ENCODE data around the gene SLC9B1.
"Not testable (repeated sequence)": the region's sequence is repeated elsewhere in the genome, so short reads cannot be mapped to it uniquely, and the experiment has no call there.

SLC9B1 gene

DNA sequence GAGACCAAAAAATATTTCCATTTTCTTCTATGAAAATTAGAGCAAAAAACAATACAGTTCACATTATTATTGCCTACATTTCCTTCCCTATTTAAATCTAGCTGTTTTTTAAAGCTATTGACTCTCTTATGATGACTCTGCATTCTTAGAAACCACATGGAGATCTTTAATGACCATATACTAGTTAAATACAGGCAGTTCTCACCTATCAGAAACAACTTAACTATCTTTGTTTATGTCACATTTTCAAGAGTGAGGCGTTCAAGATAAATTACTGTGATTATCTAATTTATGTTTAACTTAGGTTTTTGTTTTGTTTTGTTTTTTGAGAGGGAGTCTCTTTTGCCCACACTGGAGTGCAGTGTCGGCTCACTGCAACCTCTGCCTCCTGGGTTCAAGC, 147.7 kb downstream of the SLC9B1 start:
- no peak for DNase-seq

DNA sequence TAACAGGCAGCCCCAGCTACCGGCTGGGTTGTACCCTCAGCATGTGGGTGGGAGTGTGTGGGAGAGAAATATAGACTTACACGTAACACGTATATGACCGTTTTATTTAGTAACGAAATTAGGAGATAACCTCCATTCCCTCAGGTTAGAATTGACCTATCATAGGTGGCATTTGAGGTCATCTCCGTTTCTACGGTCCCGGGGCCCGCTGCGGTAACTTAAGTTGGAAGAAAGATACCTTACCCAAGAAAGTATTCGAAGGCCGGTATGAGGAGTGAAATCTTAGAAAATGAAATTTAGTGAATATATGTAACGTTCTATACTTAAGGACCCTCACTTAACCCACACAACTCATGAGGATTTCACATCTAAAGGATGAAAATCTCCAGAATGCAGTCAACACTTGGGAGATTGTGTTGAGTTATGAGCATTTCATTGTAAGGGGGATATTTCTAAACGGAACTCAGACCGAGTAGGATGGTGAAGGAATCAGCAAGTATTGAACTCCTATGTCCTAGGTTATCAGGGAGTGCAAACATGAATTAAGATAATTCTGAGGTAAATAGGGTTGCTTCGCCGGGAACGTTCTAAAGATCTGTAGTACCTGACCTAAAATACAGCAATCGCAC, 149.8 kb downstream of the SLC9B1 start:
- DNase-seq, result peak; percentile 31

DNA sequence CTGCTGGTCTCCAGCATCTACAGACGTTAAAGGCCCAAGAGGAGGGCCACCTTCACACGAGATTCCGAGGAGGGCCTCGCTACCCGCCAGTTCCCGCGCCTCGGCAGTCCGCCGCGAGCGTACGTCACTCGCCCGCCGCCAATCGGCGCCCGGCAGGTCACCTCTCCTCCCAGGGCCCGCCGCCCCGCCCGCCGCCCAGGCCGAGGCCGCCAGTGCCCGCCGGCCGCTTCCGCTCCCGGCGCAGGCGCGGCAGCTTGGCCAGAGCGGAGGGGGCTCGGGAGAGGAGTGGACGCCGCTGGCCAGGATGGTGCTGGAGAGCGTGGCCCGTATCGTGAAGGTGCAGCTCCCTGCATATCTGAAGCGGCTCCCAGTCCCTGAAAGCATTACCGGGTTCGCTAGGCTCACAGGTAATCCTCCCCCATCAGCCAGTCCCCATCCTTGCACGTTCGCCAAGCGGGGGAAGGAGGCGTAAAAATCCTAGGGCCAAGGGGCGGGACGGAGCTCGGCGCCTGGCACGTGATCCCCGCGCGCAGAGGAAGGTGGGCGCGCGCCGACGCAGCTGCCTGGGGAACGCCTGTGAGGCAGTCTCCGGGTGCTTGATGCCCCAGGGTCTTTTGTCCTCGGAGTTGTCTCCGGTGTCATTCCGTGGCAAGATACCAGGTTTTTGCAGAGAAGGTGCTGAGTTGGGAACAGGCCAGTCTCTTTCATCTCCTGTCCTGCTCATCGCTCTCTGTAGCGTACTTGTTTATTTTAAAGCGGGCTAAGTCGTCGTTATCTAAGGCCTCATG, 150.5 kb downstream of the SLC9B1 start, which contains the start of gene CISD2:
Gene CISD2 (plus strand): TSS at position 212 of the 788 bp plus-strand sequence. CDS start 93 bp downstream, at position 305.
- DNase-seq, result peak; percentile 86

DNA sequence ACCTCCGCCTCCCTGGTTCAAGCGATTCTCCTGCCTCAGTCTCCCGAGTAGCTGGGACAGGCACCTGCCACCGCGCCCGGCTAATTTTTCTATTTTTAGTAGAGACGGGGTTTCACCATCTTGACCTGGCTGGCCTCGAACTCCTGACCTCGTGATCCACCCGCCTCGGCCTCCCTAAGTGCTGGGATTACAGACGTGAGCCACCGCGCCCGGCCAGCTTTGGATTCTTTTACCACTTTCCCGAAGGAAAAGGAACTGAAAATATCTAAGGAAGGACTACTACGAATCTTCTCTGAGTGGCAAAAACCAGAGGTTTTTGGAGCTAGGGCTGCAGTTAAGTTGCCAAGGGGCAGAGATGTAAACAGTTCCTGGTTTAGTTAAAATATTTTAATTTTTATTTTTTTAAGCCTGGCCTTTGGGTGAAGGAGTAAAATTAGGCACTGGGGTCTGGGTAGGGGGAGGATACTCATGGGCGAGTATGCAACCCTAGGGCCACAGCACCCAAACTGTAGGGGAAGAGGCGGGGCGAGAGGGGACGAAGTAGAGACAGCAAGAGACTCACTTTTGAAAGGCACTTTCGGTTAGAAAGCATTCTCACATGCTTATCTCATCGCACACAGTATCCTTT, 151.2 kb downstream of the SLC9B1 start:
- no peak for DNase-seq

DNA sequence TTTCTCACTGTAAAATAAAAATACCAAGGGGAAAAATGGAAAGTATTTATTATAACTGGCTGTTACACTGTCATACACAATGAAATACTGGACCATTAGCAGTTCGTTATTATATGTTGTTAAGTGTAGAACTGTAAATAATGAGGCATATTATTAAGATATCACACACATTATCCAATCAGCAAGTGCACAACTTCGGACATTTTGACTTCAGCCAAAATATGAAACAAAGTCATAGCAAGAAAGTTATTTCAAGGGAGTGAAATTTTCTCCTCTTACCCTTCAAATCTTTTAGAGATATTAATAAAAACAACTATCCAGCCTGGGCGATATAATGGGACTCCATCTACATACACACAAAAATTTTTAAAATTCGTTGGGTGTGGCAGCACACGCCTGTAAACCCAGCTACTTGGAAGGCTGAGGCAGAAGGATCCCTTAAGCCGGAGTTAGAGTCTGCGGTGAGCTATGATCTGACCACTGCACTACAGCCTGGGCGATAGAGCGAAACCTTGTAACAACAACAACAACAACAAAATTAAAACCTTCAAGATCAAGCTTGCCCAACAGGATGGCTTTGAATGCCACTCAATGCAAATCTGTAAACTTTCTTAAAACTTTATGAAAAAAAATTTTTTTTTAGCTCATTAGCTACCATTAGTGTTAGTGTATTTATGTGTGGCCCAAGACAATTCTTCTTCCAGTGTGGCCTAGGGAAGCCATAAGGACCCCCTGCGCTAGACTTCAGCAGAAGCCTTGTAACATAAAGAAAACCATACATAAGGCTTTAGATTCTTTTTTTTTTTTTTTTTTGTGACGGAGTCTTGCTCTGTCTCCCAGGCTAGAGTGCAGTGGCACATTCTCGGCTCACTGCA, 152.0 kb downstream of the SLC9B1 start:
- DNase-seq, result no peak

DNA sequence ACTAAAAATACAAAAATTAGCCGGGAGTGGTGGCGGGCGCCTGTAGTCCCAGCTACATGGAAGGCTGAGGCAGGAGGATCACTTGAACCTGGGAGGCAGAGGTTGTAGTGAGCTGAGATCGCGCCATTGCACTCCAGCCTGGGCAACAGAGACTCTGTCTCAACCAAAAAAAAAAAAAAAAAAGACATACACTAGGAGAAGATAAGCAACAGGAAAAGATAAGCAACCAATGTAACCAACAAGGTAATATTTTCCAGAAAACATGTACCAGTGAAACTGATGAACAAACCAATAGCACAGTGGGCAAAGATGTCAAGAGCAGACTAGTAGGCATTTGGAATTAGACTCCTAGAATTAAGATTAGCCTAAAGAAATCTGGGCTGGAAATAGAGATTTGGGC, 154.2 kb downstream of the SLC9B1 start:
- DNase-seq, result not testable (repeated sequence)

DNA sequence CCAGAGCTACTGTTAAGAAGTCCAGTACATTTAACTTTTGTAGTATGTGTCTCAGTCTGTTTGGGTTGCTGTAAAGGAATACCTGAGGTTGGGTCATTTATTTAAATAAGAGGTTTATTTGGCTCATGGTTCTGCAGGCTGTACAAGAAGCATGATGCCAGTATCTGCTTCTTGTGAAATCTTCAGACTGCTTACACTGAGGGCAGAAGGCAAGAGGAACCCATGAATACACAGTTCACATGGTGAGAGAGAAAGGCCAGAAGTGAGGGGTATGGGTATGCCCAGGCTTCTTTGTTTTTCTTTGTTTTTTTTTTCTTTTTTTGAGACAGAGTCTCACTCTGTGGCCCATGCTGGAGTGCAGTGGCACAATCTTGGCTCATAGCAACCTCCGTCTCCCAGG, 156.8 kb downstream of the SLC9B1 start:
- DNase-seq, result no peak

DNA sequence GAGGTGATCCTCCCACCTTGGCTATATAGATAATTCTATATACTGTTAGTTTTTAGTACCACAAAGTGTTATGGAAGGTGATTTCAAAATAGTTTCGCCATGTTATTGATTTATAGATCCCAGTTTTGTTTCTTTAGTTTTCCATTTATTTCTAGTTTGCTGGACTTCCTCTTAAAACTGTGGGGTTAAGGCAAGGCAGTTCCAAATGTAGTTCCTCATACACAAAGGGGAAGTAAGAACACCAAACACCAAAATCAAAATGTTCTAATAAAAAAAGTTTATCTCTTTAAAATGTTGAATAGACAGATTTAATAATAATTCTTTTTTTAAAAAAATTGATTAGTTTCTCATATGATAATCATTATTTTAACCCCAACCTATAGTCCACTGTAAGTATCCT, 157.5 kb downstream of the SLC9B1 start:
- DNase-seq, result no peak

DNA sequence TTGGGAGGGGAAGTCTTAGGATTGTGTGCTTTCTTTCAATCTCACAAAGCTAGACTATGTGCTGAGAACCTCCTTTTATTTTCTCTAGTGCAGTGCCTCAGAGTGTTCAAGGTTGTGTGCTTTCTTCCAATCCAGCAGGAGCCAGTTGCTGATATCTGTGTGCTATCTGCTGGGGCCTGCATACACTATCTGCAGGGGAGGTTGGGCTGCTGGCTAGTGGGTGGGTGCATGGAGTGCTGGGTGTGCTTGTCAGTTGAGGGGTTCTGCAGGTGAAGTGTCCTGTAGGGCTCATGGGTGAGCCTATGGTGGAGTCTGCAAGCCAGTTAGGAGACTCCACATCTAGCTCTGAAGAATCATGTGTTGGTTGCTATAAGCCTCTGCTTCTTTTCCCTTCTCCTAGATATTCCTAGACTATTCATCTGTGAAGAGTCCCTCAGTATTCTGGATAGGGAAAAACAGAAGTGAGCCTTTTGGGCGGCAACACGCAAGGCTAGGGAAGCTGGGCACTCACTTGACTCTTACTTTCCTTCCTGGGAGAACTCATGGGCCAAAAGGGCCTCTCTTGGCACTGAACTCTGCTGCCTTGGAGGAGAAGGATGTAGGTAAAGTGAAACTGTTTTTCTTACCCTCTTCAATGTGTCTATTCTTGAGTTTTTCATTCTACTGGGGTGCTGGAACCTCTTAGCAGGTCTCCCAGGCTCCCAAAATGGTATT, 158.7 kb downstream of the SLC9B1 start:
- DNase-seq, result no peak

DNA sequence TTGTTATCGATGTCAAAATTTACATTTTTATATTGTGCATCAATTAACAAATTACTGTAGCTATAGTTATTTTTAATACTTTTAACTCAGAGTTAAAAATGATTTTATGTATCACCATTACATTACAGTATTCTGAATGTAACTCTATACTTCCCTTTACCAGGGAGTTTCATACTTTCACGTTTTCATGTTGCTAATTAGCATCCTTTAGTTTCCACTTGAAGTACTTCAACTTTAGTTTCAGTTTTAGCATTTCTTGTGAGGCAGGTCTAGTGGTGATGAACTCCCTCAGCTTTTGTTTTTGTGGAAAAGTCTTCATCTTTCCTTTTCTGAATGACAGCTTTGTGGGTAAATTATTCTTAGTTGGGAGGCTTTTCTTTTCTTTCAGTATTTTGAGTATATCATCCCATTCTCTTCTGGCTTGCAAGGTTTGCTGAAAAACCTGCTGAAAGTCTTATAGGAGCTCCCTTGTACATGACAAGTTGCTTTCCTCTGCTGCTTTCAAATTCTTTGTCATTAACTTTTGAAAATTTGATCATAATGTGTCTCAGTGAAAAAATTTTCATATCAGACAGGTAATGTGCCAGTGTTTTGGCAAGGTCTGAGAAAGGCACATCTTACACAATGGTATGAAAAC, 160.6 kb downstream of the SLC9B1 start:
- DNase-seq, result no peak
